H9 (cell line): ENCODE measurements around the gene SLAMF7. TPM values are rescaled to one million over a fixed set of nuclear protein-coding genes. Genes with fewer than 3 reads are reported as not detected.

Experiments used
- DNase-seq: peaks from one replicate; pipeline ENCODE4 v3.0.0-alpha.2; 2017
- H2AFZ ChIP-seq: one replicate; pipeline ENCODE4 v1.6.1; 2013; ENCODE audit warnings: mild to moderate bottlenecking, low read length, control low read depth, moderate library complexity
- H2AK5ac ChIP-seq: 2 replicates; pipeline ENCODE4 v1.6.1; 2013; ENCODE audit warnings: low read length, control low read depth, mixed read lengths; ENCODE audit not compliant: insufficient read length
- H2BK120ac ChIP-seq: one replicate; pipeline ENCODE4 v1.6.1; 2013; ENCODE audit warnings: low read depth, mild to moderate bottlenecking, low read length, control low read depth, inconsistent platforms; ENCODE audit not compliant: poor library complexity, severe bottlenecking
- H2BK12ac ChIP-seq: 2 replicates; pipeline ENCODE4 v1.6.1; 2013; ENCODE audit warnings: low read length, control low read depth, mixed read lengths, low read depth; ENCODE audit not compliant: insufficient read length
- H2BK15ac ChIP-seq: 2 replicates; pipeline ENCODE4 v1.6.1; 2013; ENCODE audit warnings: low read depth, low read length, control low read depth
- H2BK20ac ChIP-seq: one replicate; pipeline ENCODE4 v1.6.1; 2013; ENCODE audit warnings: low read depth, mild to moderate bottlenecking, low read length, control low read depth, inconsistent platforms; ENCODE audit not compliant: poor library complexity, severe bottlenecking
- H2BK5ac ChIP-seq: 2 replicates; pipeline ENCODE4 v1.6.1; 2013; ENCODE audit warnings: low read length, control low read depth, mixed read lengths; ENCODE audit not compliant: insufficient read length
- H3K14ac ChIP-seq: 2 replicates; pipeline ENCODE4 v1.6.1; 2013; ENCODE audit warnings: low read length, control low read depth; ENCODE audit not compliant: insufficient read depth
- H3K18ac ChIP-seq: 2 replicates; pipeline ENCODE4 v1.6.1; 2013; ENCODE audit warnings: low read depth, mild to moderate bottlenecking, mixed read lengths, low read length, control low read depth; ENCODE audit not compliant: insufficient read length
- H3K23ac ChIP-seq: 2 replicates; pipeline ENCODE4 v1.6.1; 2013; ENCODE audit warnings: low read length, control low read depth, mixed read lengths, low read depth; ENCODE audit not compliant: insufficient read length
- H3K23me2 ChIP-seq: 2 replicates; pipeline ENCODE4 v1.6.1; 2013; ENCODE audit warnings: low read depth, mild to moderate bottlenecking, mixed read lengths, low read length, control low read depth; ENCODE audit not compliant: insufficient read length, poor library complexity, severe bottlenecking
- H3K27ac ChIP-seq: 2 replicates; pipeline ENCODE4 v1.5.1; 2013; ENCODE audit warnings: low read length, control low read depth, mixed read lengths, low read depth; ENCODE audit not compliant: insufficient read length
- H3K27me3 ChIP-seq: 2 replicates; pipeline ENCODE4 v1.6.1; 2013; ENCODE audit warnings: low read length, control low read depth, inconsistent platforms; ENCODE audit not compliant: insufficient read depth
- H3K4ac ChIP-seq: 2 replicates; pipeline ENCODE4 v1.6.1; 2013; ENCODE audit warnings: low read depth, mild to moderate bottlenecking, control low read depth, inconsistent platforms, low read length, moderate library complexity
- H3K4me1 ChIP-seq: 2 replicates; pipeline ENCODE4 v1.6.1; 2013; ENCODE audit warnings: low read length, control low read depth, inconsistent platforms; ENCODE audit not compliant: insufficient read depth
- H3K4me2 ChIP-seq: 2 replicates; pipeline ENCODE4 v1.6.1; 2013; ENCODE audit warnings: low read length, control low read depth, mixed read lengths; ENCODE audit not compliant: insufficient read length, insufficient read depth
- H3K56ac ChIP-seq: 2 replicates; pipeline ENCODE4 v1.6.1; 2013; ENCODE audit warnings: low read depth, mild to moderate bottlenecking, mixed read lengths, low read length, control low read depth; ENCODE audit not compliant: insufficient read length
- H3K79me1 ChIP-seq: 2 replicates; pipeline ENCODE4 v1.6.1; 2013; ENCODE audit warnings: low read depth, mild to moderate bottlenecking, moderate library complexity, low read length, control low read depth, inconsistent platforms; ENCODE audit not compliant: insufficient read depth, poor library complexity, severe bottlenecking
- H3K79me2 ChIP-seq: 2 replicates; pipeline ENCODE4 v1.6.1; 2013; ENCODE audit warnings: low read length, control low read depth, inconsistent platforms; ENCODE audit not compliant: insufficient read depth
- H3K9ac ChIP-seq: 2 replicates; pipeline ENCODE4 v1.6.1; 2013; ENCODE audit warnings: low read length, control low read depth, mixed read lengths; ENCODE audit not compliant: insufficient read length; ENCODE audit errors: extremely low read depth
- H3K9me3 ChIP-seq: one replicate; pipeline ENCODE4 v1.6.1; 2013; ENCODE audit warnings: low read depth, low read length, inconsistent platforms; ENCODE audit not compliant: control insufficient read depth
- H3T11ph ChIP-seq: one replicate; pipeline ENCODE4 v1.6.1; 2013; ENCODE audit warnings: mild to moderate bottlenecking, low read length, control low read depth, inconsistent platforms
- H4K20me1 ChIP-seq: one replicate; pipeline ENCODE4 v1.6.1; 2013; ENCODE audit not compliant: control insufficient read depth, insufficient read length, insufficient read depth
- H4K5ac ChIP-seq: 2 replicates; pipeline ENCODE4 v1.6.1; 2013; ENCODE audit warnings: low read depth, mild to moderate bottlenecking, mixed read lengths, low read length, control low read depth; ENCODE audit not compliant: insufficient read length
- H4K8ac ChIP-seq: replicated peaks from 2 replicates; pipeline ENCODE4 v1.6.1; 2013; ENCODE audit warnings: low read length, control low read depth, mixed read lengths, low read depth; ENCODE audit not compliant: insufficient read length
- H4K91ac ChIP-seq: 2 replicates; pipeline ENCODE4 v1.6.1; 2013; ENCODE audit warnings: low read depth, mild to moderate bottlenecking, moderate library complexity, mixed read lengths, low read length, control low read depth; ENCODE audit not compliant: insufficient read length
- H3K27ac Mint-ChIP-seq, 3 experiments: 2 replicates in 2 of 3; 3 replicates in 1 of 3; pipeline ENCODE4 v1.8.0; 2020 to 2021; ENCODE audit warnings: mixed read lengths in 3 of 3, mild to moderate bottlenecking in 1 of 3, moderate library complexity in 1 of 3
- H3K27me3 Mint-ChIP-seq: 2 replicates; pipeline ENCODE4 v1.8.0; 2021; ENCODE audit warnings: low read depth, mild to moderate bottlenecking, moderate library complexity, mixed read lengths
- H3K36me3 Mint-ChIP-seq, 3 experiments: 2 replicates in 2 of 3; 3 replicates in 1 of 3; pipeline ENCODE4 v1.8.0; 2020 to 2021; ENCODE audit warnings: low read depth in 3 of 3, mixed read lengths in 3 of 3; ENCODE audit not compliant: insufficient read depth in 1 of 3
- H3K4me1 Mint-ChIP-seq, 2 experiments: 2 replicates each; pipeline ENCODE4 v1.8.0; 2020; ENCODE audit warnings: mixed read lengths in 2 of 2
- H3K4me3 Mint-ChIP-seq, 2 experiments: 2 replicates in 1 of 2; 3 replicates in 1 of 2; pipeline ENCODE4 v1.8.0; 2020 to 2021; ENCODE audit warnings: mild to moderate bottlenecking in 2 of 2, mixed read lengths in 2 of 2, moderate library complexity in 1 of 2
- H3K9me3 Mint-ChIP-seq, 2 experiments: 2 replicates in 1 of 2; 3 replicates in 1 of 2; pipeline ENCODE4 v1.8.0; 2020; ENCODE audit warnings: mild to moderate bottlenecking in 2 of 2, mixed read lengths in 2 of 2, moderate library complexity in 1 of 2
- CTCF ChIP-seq: fragments of 200-600 bp; sonication (generic); conservative IDR thresholded peaks from 3 replicates; pipeline ENCODE4 v1.8.0; 2021; ENCODE audit warnings: antibody characterized with exemption, mild to moderate bottlenecking
- WGBS: extraction: QIAGEN DNeasy Blood & Tissue Kit; methylation state at CpG from one replicate; pipeline ENCODE4 v1.1.7; 2013; ENCODE audit warnings: missing lambda C conversion rate, low lambda C conversion rate, mixed read lengths; ENCODE audit not compliant: insufficient read length; ENCODE audit errors: extremely low coverage; 5-methylcytosine and 5-hydroxymethylcytosine counted together
- total RNA-seq: library from RNA; stranded (reverse); gene quantifications from 2 replicates; pipeline ENCODE4 v1.2.1, GENCODE V29; 2021

Gene SLAMF7
- total RNA-seq, 1 experiment from 2014 or later, result not detected

DNA sequence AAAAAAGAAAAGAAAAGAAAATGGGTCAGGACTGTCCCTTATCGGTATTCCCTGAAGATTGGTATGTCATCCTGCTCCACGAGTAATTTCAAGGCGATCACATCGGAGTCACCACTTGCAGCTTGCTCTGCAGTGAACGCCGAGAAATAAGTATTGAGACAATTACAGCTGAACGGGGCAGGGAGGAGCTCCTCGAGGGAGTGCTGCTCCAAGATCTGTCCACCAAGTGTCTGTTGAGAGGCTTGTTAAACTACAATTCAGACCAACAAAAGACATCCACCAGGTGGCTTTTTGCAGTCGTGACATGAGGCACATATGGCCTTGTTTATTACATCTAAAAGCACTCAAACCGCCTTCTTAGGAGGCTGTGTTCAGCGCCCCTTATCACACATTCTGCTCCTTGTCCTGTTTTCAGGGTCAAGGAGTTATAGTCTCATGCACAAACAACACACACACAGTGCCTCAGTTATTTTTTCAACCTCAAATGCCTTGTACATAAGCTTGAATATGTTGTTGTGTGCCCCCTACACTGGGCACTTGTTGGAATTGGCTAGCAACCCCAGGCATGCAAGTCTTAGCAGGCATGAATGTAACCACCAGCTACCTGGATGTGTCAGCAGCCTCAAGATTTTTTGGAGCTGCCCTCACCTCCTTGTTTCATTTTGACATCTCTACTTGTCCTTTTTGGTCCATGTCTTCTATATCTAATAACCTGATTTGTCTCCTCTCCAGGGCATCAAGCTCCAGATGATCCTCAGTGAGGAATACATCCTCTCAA, 14.4 kb upstream of the SLAMF7 start:
- Histone ChIP-seq H3T11ph (no peak overlapping the region), H3K9ac (no peak overlapping the region), H3K56ac (no peak overlapping the region), H2AK5ac (no peak overlapping the region), H3K4me2 (no peak overlapping the region), H3K4ac (no peak overlapping the region), H3K23me2 (no peaks in the 10 kb centered on the region), H3K79me2 (no peaks in the 10 kb centered on the region), H2AFZ (no peak overlapping the region), H2BK120ac (no peak overlapping the region), H3K23ac (no peak overlapping the region), H2BK20ac (no peak overlapping the region), H3K14ac (no peak overlapping the region), H4K20me1 (no peaks in the 10 kb centered on the region), H3K4me1 (no peaks in the 10 kb centered on the region; the same call in 1 of the 2 replicates), H2BK5ac (no peak overlapping the region), H2BK15ac (no peak overlapping the region), H4K91ac (no peak overlapping the region), H4K8ac (no peak overlapping the region), H3K27ac (no peak overlapping the region), H3K9me3 (no peaks in the 10 kb centered on the region), H3K18ac (no peak overlapping the region), H4K5ac (no peak overlapping the region), H3K27me3 (no peaks in the 10 kb centered on the region), H3K79me1 (no peaks in the 10 kb centered on the region), H2BK12ac (no peak overlapping the region)
- H3K36me3 Mint-ChIP-seq, result peaks cover 0 to 7% (median 6%) of the 10 kb centered on the region in 3 experiments; a peak in 4 of 7 replicates
- no peak for DNase-seq
- no peak overlapping the region for H3K4me3 Mint-ChIP-seq
- TF ChIP-seq CTCF, result 0 out of 3 replicates have a peak, but pooled peaks have one; percentile 16
- no peak overlapping the region for H3K27ac Mint-ChIP-seq
- H3K4me1 Mint-ChIP-seq, result peaks cover 13 to 18% of the 10 kb centered on the region in 2 experiments
- no CpG with 5 or more reads among the region's 11 CpGs for WGBS
- H3K9me3 Mint-ChIP-seq, result peaks cover 6 to 7% of the 10 kb centered on the region in 2 experiments
- H3K27me3 Mint-ChIP-seq, result no peaks in the 10 kb centered on the region
